MV-4-11 (cell line): ENCODE measurements around the gene DMD.
A peak's percentile ranks its signal among the peaks of the same experiment; 100 is the strongest.

ENCODE experiments used
- DNase-seq: peaks from one replicate; lab custom pipeline; 2025; lab: John Stamatoyannopoulos, UW

Gene DMD

DNA sequence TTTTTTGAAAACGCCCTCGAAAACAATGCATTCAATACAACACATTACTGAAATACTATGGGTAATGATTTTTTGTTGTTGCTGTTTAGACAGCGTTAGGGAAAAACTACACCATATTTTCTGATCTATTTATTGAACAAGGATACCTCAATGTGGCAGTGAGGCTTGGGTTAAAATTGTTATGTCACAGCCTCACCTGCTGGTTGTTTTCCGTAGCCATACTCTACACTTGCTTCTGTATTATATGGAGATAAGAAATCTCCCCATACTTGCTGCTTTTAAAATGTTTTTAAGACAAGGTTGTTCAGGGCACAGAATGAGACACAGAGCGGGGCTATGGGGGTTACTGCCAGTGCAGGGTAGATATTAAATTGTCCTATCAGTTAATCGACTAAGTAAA is 1917.9 kb downstream of the DMD start:
- DNase-seq, result no peak

GRCh38 chrX:31291131-31291530 is 1920.2 kb downstream of the DMD start:
- DNase-seq, result no peak

DNA sequence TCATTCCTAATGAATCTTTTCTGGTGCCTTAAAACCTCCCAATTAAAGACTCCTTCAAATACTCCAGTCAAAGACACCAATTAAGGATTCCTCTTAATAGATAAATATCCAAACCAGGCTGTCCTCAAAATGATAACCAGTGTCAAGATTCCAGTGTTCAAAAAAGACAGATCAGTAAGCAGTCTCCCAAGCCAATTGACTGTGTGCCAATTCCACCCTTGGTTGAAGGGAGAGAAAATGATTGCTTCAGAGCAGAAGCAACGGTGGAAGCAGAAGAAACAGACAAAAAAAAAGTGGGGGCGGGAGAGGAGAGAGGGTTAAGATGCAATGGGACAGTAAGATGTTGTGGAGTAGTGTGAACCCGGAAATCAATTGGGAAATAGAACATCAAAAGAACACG is 1923.5 kb downstream of the DMD start:
- no peak for DNase-seq

GRCh38 chrX:31280580-31280979 is 1930.8 kb downstream of the DMD start:
- no peak for DNase-seq

GRCh38 chrX:31279359-31279758 is 1932.0 kb downstream of the DMD start:
- DNase-seq, result no peak

- no peak for DNase-seq
Observed at GRCh38 chrX:31272472-31272775, 1938.9 kb downstream of the DMD start.

DNA sequence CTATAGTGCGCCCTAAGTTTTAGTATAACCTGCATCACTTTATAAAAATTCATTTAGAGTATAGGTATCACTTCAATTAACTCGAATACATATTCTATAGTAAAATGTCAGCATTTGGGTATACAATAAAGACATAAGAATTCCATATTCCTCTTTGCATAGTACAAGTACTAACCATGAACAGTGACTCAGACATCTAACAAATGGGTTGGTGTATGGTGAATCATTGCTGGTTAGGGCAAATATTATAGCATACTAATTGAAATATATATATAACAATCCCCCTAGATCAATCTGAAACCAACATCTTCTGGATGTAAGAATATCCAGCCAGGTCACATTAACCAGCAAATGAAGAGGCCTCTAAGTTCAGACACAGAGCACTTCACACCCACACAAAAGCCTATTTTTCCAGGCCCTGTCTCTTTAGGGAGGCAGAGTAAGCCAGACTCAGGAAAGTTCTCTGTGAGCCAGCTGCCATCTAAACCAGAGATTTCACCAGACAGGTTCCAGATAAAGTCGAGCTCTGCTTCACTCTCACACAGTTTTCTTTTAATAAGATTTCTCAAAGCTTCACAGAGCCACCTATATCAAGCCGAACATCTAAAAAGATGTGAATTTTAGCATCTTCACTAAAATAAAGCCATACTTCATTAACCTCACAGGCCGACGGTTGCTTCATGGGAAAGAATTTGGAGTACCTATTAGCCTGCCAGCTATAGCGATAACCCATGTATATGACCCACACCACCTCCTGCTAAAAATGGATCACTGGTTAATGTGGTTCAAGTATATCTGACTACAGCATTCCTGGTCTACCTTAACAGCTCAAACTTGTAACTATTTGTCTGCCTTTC is 1939.5 kb downstream of the DMD start:
- DNase-seq, result no peak

- no peak for DNase-seq
Observed at GRCh38 chrX:31269914-31270313, 1941.4 kb downstream of the DMD start.

DNA sequence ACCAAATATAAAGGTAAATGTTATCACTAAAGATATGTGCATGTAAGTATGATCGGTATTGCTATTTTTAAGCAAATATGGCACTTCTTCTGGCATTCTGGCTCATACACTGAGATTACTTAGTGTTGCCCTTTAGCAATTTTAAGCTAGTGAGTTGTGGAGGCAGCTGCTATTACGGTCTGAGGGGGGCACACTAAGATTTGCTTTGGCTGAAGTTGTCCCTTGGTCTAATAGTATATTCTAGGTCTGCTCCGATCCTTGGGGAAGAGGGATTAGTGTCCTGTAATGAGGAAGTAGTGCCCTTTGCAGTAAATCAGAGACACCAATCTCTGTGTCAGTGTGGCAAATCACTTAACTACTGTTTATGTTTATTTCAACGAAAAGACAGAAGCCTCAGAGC is 1943.0 kb downstream of the DMD start:
- no peak for DNase-seq

GRCh38 chrX:31266203-31267076 is 1944.9 kb downstream of the DMD start:
- no peak for DNase-seq

- no peak for DNase-seq
Observed at GRCh38 chrX:31265383-31265782, 1946.0 kb downstream of the DMD start.

DNA sequence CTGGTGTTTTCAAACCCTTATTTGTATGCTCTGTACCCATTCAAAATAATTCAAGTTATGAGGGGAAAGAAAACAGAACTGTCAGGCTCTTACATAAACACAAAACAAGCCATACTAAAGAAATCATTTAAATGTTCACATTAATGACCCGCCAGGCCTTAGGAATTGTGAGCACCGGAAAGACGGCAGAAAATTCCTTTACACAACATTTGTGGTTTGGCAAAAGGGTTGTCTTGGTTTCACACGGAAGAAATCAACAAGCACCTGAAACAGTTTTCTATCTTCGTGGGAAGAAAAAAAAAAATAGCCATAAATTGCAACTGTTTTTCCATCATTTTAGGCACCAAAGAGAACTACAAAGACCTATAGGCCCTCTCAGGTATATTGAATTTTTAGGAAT is 1951.0 kb downstream of the DMD start:
- no peak for DNase-seq

DNA sequence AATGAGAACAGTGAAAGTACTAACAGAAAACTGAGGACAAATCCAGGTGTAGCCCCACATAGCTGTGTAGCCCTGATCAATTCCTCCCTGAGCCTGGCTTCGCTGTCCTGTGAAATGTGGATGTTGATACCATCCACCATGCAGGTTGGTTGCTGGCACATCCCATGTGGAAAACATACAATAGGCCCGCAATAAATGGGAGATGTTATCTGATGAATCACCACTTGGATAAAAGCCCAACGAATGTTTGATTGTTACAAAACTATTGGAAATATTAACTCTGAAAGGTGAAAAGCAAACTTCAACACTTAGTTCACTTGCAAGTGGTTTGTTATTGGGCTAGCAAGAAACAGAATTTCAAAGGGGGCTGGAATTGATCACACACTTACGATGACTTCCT is 1953.2 kb downstream of the DMD start:
- no peak for DNase-seq

GRCh38 chrX:31255310-31256033 is 1955.9 kb downstream of the DMD start:
- no peak for DNase-seq

- DNase-seq, result no peak
Observed at GRCh38 chrX:31252133-31252532, 1959.2 kb downstream of the DMD start.

DNA sequence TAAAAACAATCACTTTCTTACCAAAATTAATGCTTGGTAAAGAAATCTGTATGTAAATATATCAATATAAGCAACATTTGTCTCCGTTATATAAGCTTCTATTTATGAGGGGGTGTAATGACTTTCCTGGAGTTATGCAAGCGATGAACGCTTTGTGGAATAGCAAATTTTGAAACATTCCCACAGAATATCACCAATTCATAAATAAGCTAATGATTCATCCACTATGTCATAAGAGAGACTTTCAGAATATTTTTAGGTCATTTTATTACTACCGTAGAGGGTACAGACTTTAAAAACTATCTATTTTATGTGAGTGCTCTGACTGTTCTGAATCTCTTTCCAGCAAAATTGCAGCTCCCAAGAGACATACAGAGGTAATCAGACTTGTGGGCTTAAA is 1960.0 kb downstream of the DMD start:
- no peak for DNase-seq

- no peak for DNase-seq
Observed at GRCh38 chrX:31245714-31246113, 1965.6 kb downstream of the DMD start.

DNA sequence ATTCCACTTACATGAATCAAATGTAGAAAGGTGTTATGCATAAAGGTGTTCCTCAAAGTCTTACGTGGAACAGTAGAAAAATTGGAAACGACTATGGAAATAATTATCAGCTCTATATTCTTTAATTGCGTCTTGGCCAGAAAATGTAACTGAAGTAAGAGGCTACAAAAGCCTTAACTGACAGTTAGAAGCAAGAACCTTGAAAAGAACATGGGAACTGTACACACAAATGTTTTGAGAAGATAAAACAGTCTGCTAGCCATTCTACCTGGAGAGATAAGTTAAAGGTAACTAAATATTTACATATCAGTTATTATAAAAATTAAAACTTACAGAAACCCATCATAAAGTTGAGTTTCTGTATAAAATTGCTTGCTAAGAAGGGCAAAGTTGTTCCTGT is 1967.5 kb downstream of the DMD start:
- DNase-seq, result no peak

DNA sequence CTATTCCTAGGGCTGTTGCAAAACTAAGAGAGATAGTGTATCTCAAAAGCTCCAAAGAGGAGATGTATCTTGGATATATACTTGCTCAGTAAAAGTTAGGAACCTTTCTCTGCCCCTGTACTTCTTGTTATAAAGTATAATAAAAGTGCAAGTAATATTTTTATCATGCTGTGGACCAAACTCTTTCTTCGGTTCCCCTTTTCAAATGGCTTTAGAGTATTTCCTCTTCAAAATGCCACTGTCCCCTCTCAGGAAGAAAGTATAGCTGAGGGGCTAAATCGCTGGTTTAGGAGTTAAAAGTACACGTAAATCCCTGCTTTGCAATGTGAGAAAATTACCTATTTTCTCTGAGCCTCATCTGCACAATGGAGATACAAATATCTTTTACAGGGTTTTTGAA is 1970.4 kb downstream of the DMD start:
- DNase-seq, result peak; percentile 34

DNA sequence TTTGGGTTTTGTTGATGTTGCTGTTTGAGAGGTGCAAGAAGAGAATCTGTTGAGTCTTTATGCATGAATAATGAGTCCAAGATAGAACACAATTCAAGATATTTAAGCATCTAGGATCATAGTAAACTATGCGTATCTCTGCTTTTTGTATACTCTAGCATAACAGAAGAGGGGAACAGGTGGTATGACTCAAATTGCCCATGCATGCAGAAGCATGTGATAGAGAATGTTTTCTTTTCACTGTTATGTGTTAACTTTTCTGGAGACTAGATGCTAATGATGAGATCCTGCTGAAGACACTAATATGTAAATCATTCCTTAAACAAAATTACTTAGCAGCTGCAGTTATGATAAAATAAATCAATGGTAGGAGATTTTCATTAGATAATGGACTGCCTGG is 1974.2 kb downstream of the DMD start:
- DNase-seq, result no peak

DNA sequence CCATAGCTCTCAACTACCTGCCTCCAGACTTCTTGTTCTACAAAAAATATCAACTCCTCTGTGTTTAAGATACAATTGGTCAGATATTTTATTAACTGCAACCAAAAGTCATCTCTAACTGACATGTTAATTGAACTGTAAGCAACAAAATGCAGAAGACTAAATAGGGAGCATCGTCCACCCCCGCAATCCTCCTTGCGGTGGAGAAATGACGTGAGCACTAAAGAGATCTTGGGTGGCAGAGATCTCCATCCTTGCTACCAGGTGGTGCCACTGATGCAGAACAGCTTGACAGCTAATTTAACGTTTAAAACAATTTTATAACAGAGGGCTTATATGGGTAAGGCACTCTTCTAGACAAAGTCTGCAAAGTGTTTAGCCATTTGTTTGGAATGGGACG is 1975.1 kb downstream of the DMD start:
- no peak for DNase-seq

- no peak for DNase-seq
Observed at GRCh38 chrX:31233941-31234496, 1977.3 kb downstream of the DMD start.
